IMR-90 (cell line): Measurements from ENCODE around the gene PSMA2. TPM values are rescaled to one million over a fixed set of nuclear protein-coding genes. Genes with fewer than 3 reads are reported as not detected.

Experiments used
- ATAC-seq: fragments of 200-7000 bp; cut with Tn5 transposase; 2 replicates; pipeline ENCODE4 v1.9.1; 2020; ENCODE audit warnings: low read depth, mild to moderate bottlenecking, moderate library complexity
- BruUV-seq: library from RNA; stranded (reverse); fragments of 400-500 nt; replicated peaks from 2 replicates; lab custom pipeline; 2021; lab: Mats Ljungman, UMichigan
- CTCF ChIA-PET: fragments of 300-600 bp; formaldehyde crosslinking; extraction: SDS; loops from one replicate; lab custom pipeline; 2021; ENCODE audit warnings: antibody characterized with exemption; lab: Yijun Ruan, JAX
- POLR2A ChIA-PET: fragments of 300-600 bp; sonication (Branson Sonifier 250); formaldehyde crosslinking; loops from one replicate; lab custom pipeline; 2022; ENCODE audit warnings: antibody characterized with exemption; ENCODE audit not compliant: unreplicated experiment; lab: Charles Lee
- DNase-seq: peaks from one replicate; pipeline ENCODE4 v3.0.0; 2013
- H2AFZ ChIP-seq: replicated peaks from 2 replicates; pipeline ENCODE3; 2013; ENCODE audit warnings: low read length, mild to moderate bottlenecking; ENCODE audit not compliant: poor library complexity
- H2AK5ac ChIP-seq: 2 replicates; pipeline ENCODE4 v1.6.1; 2013; ENCODE audit warnings: low read depth, low read length, inconsistent platforms
- H2AK9ac ChIP-seq: replicated peaks from 2 replicates; pipeline ENCODE3; 2013; ENCODE audit warnings: mild to moderate bottlenecking, low read depth, low read length, moderate library complexity; ENCODE audit not compliant: poor library complexity
- H2BK120ac ChIP-seq: 2 replicates; pipeline ENCODE4 v1.6.1; 2013; ENCODE audit warnings: low read depth, low read length, inconsistent platforms
- H2BK15ac ChIP-seq: 3 replicates; pipeline ENCODE4 v1.6.1; 2013; ENCODE audit warnings: low read depth, low read length, inconsistent platforms
- H2BK20ac ChIP-seq: 2 replicates; pipeline ENCODE4 v1.6.1; 2013; ENCODE audit warnings: low read depth, mild to moderate bottlenecking, inconsistent platforms, low read length, moderate library complexity
- H2BK5ac ChIP-seq: 2 replicates; pipeline ENCODE4 v1.6.1; 2013; ENCODE audit warnings: mild to moderate bottlenecking, low read depth, low read length, inconsistent platforms; ENCODE audit not compliant: poor library complexity, severe bottlenecking
- H3K14ac ChIP-seq: replicated peaks from 2 replicates; pipeline ENCODE4 v1.6.1; 2013; ENCODE audit warnings: low read depth, low read length, inconsistent platforms
- H3K18ac ChIP-seq: 2 replicates; pipeline ENCODE4 v1.6.1; 2013; ENCODE audit warnings: low read depth, low read length, control low read depth
- H3K23ac ChIP-seq: 2 replicates; pipeline ENCODE4 v1.6.1; 2013; ENCODE audit warnings: low read depth, low read length, inconsistent platforms
- H3K27ac ChIP-seq: 2 replicates; pipeline ENCODE4 v1.5.1; 2013; ENCODE audit warnings: mild to moderate bottlenecking, control low read depth, low read length; ENCODE audit not compliant: insufficient read depth
- H3K27me3 ChIP-seq: 2 replicates; pipeline ENCODE4 v1.6.1; 2013; ENCODE audit warnings: low read length; ENCODE audit not compliant: control insufficient read depth, insufficient read depth
- H3K36me3 ChIP-seq: 2 replicates; pipeline ENCODE4 v1.6.1; 2013; ENCODE audit warnings: low read length, mixed read lengths; ENCODE audit not compliant: control insufficient read depth, insufficient read depth
- H3K4ac ChIP-seq: 2 replicates; pipeline ENCODE4 v1.6.1; 2013; ENCODE audit warnings: low read depth, low read length, inconsistent platforms
- H3K4me1 ChIP-seq: 2 replicates; pipeline ENCODE4 v1.6.1; 2013; ENCODE audit warnings: low read length, mixed read lengths; ENCODE audit not compliant: control insufficient read depth, insufficient read depth
- H3K4me2 ChIP-seq: 2 replicates; pipeline ENCODE4 v1.6.1; 2013; ENCODE audit warnings: low read depth, mild to moderate bottlenecking, control low read depth, low read length, moderate library complexity
- H3K4me3 ChIP-seq: 2 replicates; pipeline ENCODE4 v1.5.1; 2013; ENCODE audit warnings: low read depth, mild to moderate bottlenecking, control low read depth, low read length, moderate library complexity; ENCODE audit not compliant: insufficient read depth
- H3K56ac ChIP-seq: 2 replicates; pipeline ENCODE4 v1.6.1; 2013; ENCODE audit warnings: low read length, inconsistent platforms; ENCODE audit not compliant: insufficient read depth; ENCODE audit errors: extremely low read depth
- H3K79me1 ChIP-seq, 2 experiments: 2 replicates each; pipeline ENCODE4 v1.6.1; 2013; ENCODE audit warnings: low read length in 2 of 2, inconsistent platforms in 1 of 2, low read depth in 1 of 2
- H3K9ac ChIP-seq: 2 replicates; pipeline ENCODE4 v1.6.1; 2013; ENCODE audit warnings: low read depth, low read length, control low read depth
- H3K9me1 ChIP-seq: 2 replicates; pipeline ENCODE4 v1.6.1; 2013; ENCODE audit warnings: low read length, inconsistent platforms; ENCODE audit not compliant: insufficient read depth
- H3K9me3 ChIP-seq: 2 replicates; pipeline ENCODE4 v1.6.1; 2013; ENCODE audit warnings: low read length; ENCODE audit not compliant: control insufficient read depth, insufficient read depth
- H4K20me1 ChIP-seq: 2 replicates; pipeline ENCODE4 v1.6.1; 2013; ENCODE audit warnings: low read length, inconsistent platforms; ENCODE audit not compliant: insufficient read depth
- H4K5ac ChIP-seq: 2 replicates; pipeline ENCODE4 v1.6.1; 2013; ENCODE audit warnings: mild to moderate bottlenecking, low read depth, low read length, control low read depth
- H4K8ac ChIP-seq, 2 experiments: 2 replicates each; pipeline ENCODE4 v1.6.1; 2013; ENCODE audit warnings: low read depth in 2 of 2, low read length in 2 of 2, control low read depth in 1 of 2, inconsistent platforms in 1 of 2
- H4K91ac ChIP-seq: 2 replicates; pipeline ENCODE4 v1.6.1; 2013; ENCODE audit warnings: low read depth, low read length, inconsistent platforms; ENCODE audit not compliant: insufficient read depth
- BHLHE40 ChIP-seq: fragments of 150-350 bp; IDR thresholded peaks from 2 replicates; pipeline ENCODE4 v1.6.1; 2016; ENCODE audit warnings: mild to moderate bottlenecking, low read depth, low read length
- CHD1 ChIP-seq: IDR thresholded peaks from 2 replicates; pipeline ENCODE4 v1.6.1; 2012; ENCODE audit warnings: low read depth, low read length, improper control_type of control experiment
- CTCF ChIP-seq: conservative IDR thresholded peaks from 2 replicates; pipeline ENCODE4 v1.5.1; 2012; ENCODE audit warnings: mild to moderate bottlenecking, low read depth, low read length, improper control_type of control experiment
- ELK1 ChIP-seq: fragments of 150-350 bp; IDR thresholded peaks from 2 replicates; pipeline ENCODE4 v1.6.1; 2016; ENCODE audit warnings: low read depth, mild to moderate bottlenecking, low read length, moderate library complexity, borderline replicate concordance
- FOS ChIP-seq: fragments of 150-350 bp; IDR thresholded peaks from 2 replicates; pipeline ENCODE4 v1.6.1; 2016; ENCODE audit warnings: low read depth, low read length
- NFE2L2 ChIP-seq: fragments of 150-350 bp; IDR thresholded peaks from 2 replicates; pipeline ENCODE4 v1.6.1; 2016; ENCODE audit warnings: low read depth, mild to moderate bottlenecking, low read length
- RCOR1 ChIP-seq: IDR thresholded peaks from 2 replicates; pipeline ENCODE4 v1.6.1; 2012; ENCODE audit warnings: mild to moderate bottlenecking, low read length, improper control_type of control experiment; ENCODE audit not compliant: insufficient replicate concordance
- RFX5 ChIP-seq: IDR thresholded peaks from 2 replicates; pipeline ENCODE4 v1.8.0; 2012; ENCODE audit warnings: low read depth, mild to moderate bottlenecking, low read length, moderate library complexity
- SMC3 ChIP-seq: fragments of 150-350 bp; IDR thresholded peaks from 2 replicates; pipeline ENCODE4 v1.6.1; 2016; ENCODE audit warnings: low read depth, mild to moderate bottlenecking, antibody characterized with exemption, low read length, moderate library complexity
- USF2 ChIP-seq: fragments of 150-350 bp; IDR thresholded peaks from 2 replicates; pipeline ENCODE4 v1.6.1; 2017; ENCODE audit warnings: mild to moderate bottlenecking, antibody characterized with exemption, low read length, low read depth
- dilution Hi-C: fragments of 300-500 bp; cut with HindIII; formaldehyde crosslinking; loops from one replicate; pipeline ENCODE4 v1.14.3; 2018; ENCODE audit warnings: low sequenced_read_pairs; ENCODE audit not compliant: unreplicated experiment
- in situ Hi-C: fragments of 300-500 bp; cut with MboI; formaldehyde crosslinking; loops from 3 replicates; pipeline ENCODE4 v1.14.3; 2019; ENCODE audit warnings: low sequenced_read_pairs, inconsistent platforms, mixed read lengths
- intact Hi-C: fragments of 100-400 bp; cut with micrococcal nuclease; formaldehyde crosslinking; loops from 2 replicates; pipeline ENCODE4 v1.10.0; 2022
- polyA plus RNA-seq, 3 experiments: library from polyadenylated mRNA; depleted of rRNA; stranded (reverse); fragments of >200 nt; gene quantifications; 2 replicates each; pipeline ENCODE4 v1.2.3, GENCODE V29; 2012; ENCODE audit warnings: low replicate concordance in 1 of 3
- total RNA-seq: library from RNA; depleted of rRNA; stranded (reverse); fragments of >200 nt; gene quantifications from 2 replicates; pipeline ENCODE4 v1.2.3, GENCODE V29; 2012

The PSMA2 gene
- total and polyA plus RNA-seq, 2 of the 4 experiments (the other 2 are of a cell fraction) = 106 to 138 TPM

DNA sequence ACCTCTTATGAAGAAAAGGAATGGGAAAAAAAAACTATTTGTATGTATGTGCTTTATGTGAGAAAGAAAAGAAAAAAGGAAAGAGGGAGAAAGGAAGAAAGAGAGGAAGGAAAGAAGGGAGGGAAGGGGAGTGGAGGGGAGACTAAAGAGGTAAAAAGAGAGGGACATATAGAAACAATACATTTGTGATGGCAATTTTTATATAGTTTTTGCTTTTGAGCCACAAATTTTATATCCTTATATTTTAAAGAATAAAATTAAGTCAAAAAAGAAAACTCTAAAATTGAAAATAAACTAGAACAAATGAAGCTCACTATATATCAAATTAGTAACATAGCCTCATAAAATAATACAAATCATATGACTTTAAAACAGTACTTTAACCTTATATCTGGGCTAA is 31.1 kb downstream of the PSMA2 start:
- dilution Hi-C loops = no loop called here
- Histone ChIP-seq H3K4ac (no peak overlapping the region), H3K9me1 (no peaks in the 10 kb centered on the region), H4K91ac (no peak overlapping the region), H3K4me1 (no peaks in the 10 kb centered on the region; the same call in 1 of the 2 replicates), H4K20me1 (no peaks in the 10 kb centered on the region), H2AFZ (no peak overlapping the region), H2BK15ac (no peak overlapping the region), H3K23ac (no peak overlapping the region), H3K4me3 (no peak overlapping the region), H3K27me3 (no peaks in the 10 kb centered on the region; the same call in 1 of the 2 replicates), H3K14ac (no peak overlapping the region), H4K5ac (no peak overlapping the region), H2BK120ac (no peak overlapping the region), H3K9ac (no peak overlapping the region), H2AK5ac (no peak overlapping the region), H2BK20ac (no peak overlapping the region), H2AK9ac (no peak overlapping the region), H3K18ac (no peak overlapping the region), H3K4me2 (no peak overlapping the region), H3K27ac (no peak overlapping the region), H3K9me3 (no peaks in the 10 kb centered on the region), H3K56ac (no peak overlapping the region), H4K8ac (no peak overlapping the region), H3K36me3 (no peaks in the 10 kb centered on the region), H2BK5ac (no peak overlapping the region), H3K79me1 (no peaks in the 10 kb centered on the region)
- no peak for TF ChIP-seq USF2
- TF ChIP-seq BHLHE40 = no peak
- no peak for TF ChIP-seq ELK1
- TF ChIP-seq RCOR1 = no peak
- TF ChIP-seq CTCF = no peak
- TF ChIP-seq RFX5 = no peak
- no peak for TF ChIP-seq FOS
- TF ChIP-seq NFE2L2 = no peak
- no peak for TF ChIP-seq CHD1
- no peak for TF ChIP-seq SMC3
- no TSS peak for BruUV-seq
- intact Hi-C loops = no loop called here
- in situ Hi-C loops = no loop called here
- ChIA-PET CTCF (no interaction called here), POLR2A (no interaction called here)
- ATAC-seq = no peak
- DNase-seq = no peak
